GM12892 (cell line): ENCODE results near the gene CAMTA1.

ENCODE experiments used
- POLR2A ChIP-seq: IDR thresholded peaks from 2 replicates; pipeline ENCODE4 v1.6.1; 2011; ENCODE audit warnings: low read depth, low read length, control low read depth
- POLR2AphosphoS5 ChIP-seq: IDR thresholded peaks from 2 replicates; pipeline ENCODE4 v1.6.1; 2011; ENCODE audit warnings: low read depth, low read length, control low read depth
- TAF1 ChIP-seq: IDR thresholded peaks from 2 replicates; pipeline ENCODE4 v1.6.1; 2011; ENCODE audit warnings: low read depth, mild to moderate bottlenecking, control low read depth, low read length, borderline replicate concordance

GRCh38 chr1:7771823-7772299, 986.6 kb downstream of the CAMTA1 start:
- TF ChIP-seq POLR2A, result no peak
- no peak for TF ChIP-seq TAF1
- no peak for TF ChIP-seq POLR2AphosphoS5
